ENCODE measurements around the gene ANKRD1. TPM values are rescaled to one million over a fixed set of nuclear protein-coding genes. Genes with fewer than 3 reads are reported as not detected.

Gene ANKRD1
- total and polyA plus RNA-seq, 2 donors (not counting 1 experiment from before 2014, with no cell fraction given): not detected

DNA sequence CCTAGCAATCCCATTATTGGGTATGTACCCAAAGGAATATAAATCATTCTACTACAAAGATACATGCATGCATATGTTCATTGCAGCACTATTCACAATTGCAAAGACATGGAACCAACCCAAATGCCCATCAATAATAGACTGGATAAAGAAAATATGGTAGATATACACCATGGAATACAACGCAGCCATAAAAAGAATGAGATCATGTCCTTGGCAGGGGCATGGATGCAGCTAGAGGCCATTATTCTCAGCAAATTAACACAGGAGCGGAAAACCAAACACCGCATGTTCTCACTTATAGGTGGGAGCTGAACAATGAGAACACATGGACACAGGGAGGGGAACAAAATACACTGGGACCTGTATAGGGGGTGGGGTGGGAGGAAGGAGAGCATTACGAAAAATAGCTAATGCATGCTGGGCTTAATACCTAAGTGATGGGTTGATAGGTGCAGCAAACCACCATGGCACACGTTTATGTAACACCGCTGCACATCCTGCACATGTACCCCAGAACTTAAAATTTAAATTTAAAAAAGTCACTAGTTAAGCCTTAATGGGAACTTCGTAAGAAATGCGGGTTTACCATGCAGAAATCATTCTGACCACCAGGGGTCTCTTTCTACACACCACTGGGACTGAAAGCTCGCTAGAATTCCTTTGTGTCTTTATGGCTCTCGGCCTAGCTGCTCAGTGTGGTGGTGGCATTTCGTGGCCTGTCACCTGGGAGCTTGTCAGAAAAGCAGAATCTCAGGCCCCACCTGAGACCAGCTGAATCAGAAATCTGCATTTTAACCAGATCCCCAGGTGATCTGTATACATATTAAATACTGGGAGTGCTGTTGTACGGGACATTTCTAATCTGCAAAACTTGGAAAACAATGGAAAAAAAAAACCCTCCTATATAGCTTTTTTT, 9.5 kb downstream of the ANKRD1 start:
- ChIA-PET CTCF (interaction anchor here (0.6 to 6.2 kb wide), 41 partner anchors 8 to 1002 kb away, joined by 3 to 100 read pairs (median 4); partner anchors contain the start of gene ANKRD1), POLR2A (interaction anchor here (0.7 kb wide), 1 partner anchor 1002 kb away, joined by 3 read pairs; no protein-coding TSS in a partner anchor)
- H3K9ac ChIP-seq (ENCODE audit: low read length): no peak overlapping the region
- H3K27ac ChIP-seq (ENCODE audit: low read length in 2 of 2): no peak overlapping the region
- intact Hi-C loops (cut with micrococcal nuclease): loop anchor here (1.0 to 10.0 kb wide), 6 partner anchors 96 to 1001 kb away; partner anchors contain the start of gene PPP1R3C
- no peaks in the 10 kb centered on the region for H3K36me3 ChIP-seq (replicated peaks in 1 of 2; ENCODE audit: control extremely low read depth in 1 of 2, control insufficient read depth in 1 of 2, extremely low read depth in 1 of 2, insufficient read depth in 2 of 2, low read length in 1 of 2)
- no peak overlapping the region for H3K4me3 Mint-ChIP-seq
- ATAC-seq (ENCODE audit: low read depth) (peak; percentile 82), DNase-seq (peak; percentile 77)
- no peaks in the 10 kb centered on the region for H3K9me3 ChIP-seq (ENCODE audit: control extremely low read depth in 1 of 3, control insufficient read depth in 2 of 3, insufficient read depth in 1 of 3, low read length in 2 of 3)
- no peaks in the 10 kb centered on the region for H3K9me3 Mint-ChIP-seq (ENCODE audit: insufficient read depth)
- H3K4me1 ChIP-seq (ENCODE audit: control insufficient read depth in 2 of 2, insufficient read depth in 2 of 2, low read length in 2 of 2): no peaks in the 10 kb centered on the region
- no peaks in the 10 kb centered on the region for H3K79me2 ChIP-seq (ENCODE audit: control insufficient read depth, insufficient read depth, low read length)
- H3K4me3 ChIP-seq (ENCODE audit: control extremely low read depth in 1 of 5, extremely low read depth in 1 of 5, insufficient read depth in 1 of 5, low read depth in 2 of 5, low read length in 4 of 5): no peak overlapping the region
- WGBS (ENCODE audit: insufficient coverage): 39% methylated on average over 7 of the region's 12 CpGs
- no peak overlapping the region for H3K27ac Mint-ChIP-seq
- peak overlapping the region; percentile 61 for H2AFZ ChIP-seq (ENCODE audit: insufficient read depth, low read depth, low read length, poor library complexity, severe bottlenecking)
- no peaks in the 10 kb centered on the region for H4K20me1 ChIP-seq (ENCODE audit: control insufficient read depth, insufficient read depth, low read length, poor library complexity, severe bottlenecking)
- H3K4me1 Mint-ChIP-seq: peaks cover 2% of the 10 kb centered on the region
- H3K4me2 ChIP-seq (replicated peaks; ENCODE audit: low read depth, low read length, poor library complexity, severe bottlenecking): no peak overlapping the region
- H3K27me3 ChIP-seq (replicated peaks in 1 of 4; ENCODE audit: control extremely low read depth in 1 of 4, control insufficient read depth in 3 of 4, insufficient read depth in 4 of 4, low read length in 3 of 4): no peaks in the 10 kb centered on the region
- no peaks in the 10 kb centered on the region for H3K27me3 Mint-ChIP-seq
- TF ChIP-seq, protein P1, sequence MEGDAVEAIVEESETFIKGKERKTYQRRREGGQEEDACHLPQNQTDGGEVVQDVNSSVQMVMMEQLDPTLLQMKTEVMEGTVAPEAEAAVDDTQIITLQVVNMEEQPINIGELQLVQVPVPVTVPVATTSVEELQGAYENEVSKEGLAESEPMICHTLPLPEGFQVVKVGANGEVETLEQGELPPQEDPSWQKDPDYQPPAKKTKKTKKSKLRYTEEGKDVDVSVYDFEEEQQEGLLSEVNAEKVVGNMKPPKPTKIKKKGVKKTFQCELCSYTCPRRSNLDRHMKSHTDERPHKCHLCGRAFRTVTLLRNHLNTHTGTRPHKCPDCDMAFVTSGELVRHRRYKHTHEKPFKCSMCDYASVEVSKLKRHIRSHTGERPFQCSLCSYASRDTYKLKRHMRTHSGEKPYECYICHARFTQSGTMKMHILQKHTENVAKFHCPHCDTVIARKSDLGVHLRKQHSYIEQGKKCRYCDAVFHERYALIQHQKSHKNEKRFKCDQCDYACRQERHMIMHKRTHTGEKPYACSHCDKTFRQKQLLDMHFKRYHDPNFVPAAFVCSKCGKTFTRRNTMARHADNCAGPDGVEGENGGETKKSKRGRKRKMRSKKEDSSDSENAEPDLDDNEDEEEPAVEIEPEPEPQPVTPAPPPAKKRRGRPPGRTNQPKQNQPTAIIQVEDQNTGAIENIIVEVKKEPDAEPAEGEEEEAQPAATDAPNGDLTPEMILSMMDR (IDR thresholded peaks at IDR 0.05): peak; percentile 91
- TF ChIP-seq EZH2 (IDR thresholded peaks at IDR 0.05; ENCODE audit: borderline replicate concordance, insufficient read depth, low read depth, low read length, poor library complexity, severe bottlenecking): no peak

DNA sequence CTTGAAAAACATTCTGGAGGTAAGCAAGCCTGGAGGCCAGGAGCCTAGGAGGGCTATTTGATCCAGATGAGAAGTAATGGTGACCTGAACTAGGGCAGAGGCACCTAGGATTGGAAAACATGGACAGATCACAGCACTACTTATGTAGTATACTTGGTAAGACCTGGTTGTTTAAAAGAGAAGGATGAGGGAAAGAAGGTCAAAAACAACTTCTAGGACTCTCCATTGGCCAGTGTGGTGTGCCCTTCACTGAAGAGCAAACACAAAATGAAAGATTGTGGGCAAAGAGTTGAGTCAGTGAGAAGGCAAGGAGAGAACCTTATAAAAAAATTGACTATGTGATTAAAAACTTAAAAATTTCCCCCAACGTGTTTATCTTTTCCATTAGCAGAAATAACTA, 14.3 kb downstream of the ANKRD1 start:
- POLR2A ChIA-PET: no interaction called here
- intact Hi-C loops (cut with micrococcal nuclease): no loop called here
- H3K27me3 ChIP-seq (replicated peaks in 1 of 4; ENCODE audit: control extremely low read depth in 1 of 4, control insufficient read depth in 3 of 4, insufficient read depth in 4 of 4, low read length in 3 of 4): no peaks in the 10 kb centered on the region
- no peaks in the 10 kb centered on the region for H3K9me3 ChIP-seq (ENCODE audit: control extremely low read depth in 1 of 3, control insufficient read depth in 2 of 3, insufficient read depth in 1 of 3, low read length in 2 of 3)
- no peak overlapping the region for H3K4me3 ChIP-seq (ENCODE audit: control extremely low read depth in 1 of 5, extremely low read depth in 1 of 5, insufficient read depth in 1 of 5, low read depth in 2 of 5, low read length in 4 of 5)
- H2AFZ ChIP-seq (ENCODE audit: insufficient read depth, low read depth, low read length, poor library complexity, severe bottlenecking): no peak overlapping the region
- no peaks in the 10 kb centered on the region for H4K20me1 ChIP-seq (ENCODE audit: control insufficient read depth, insufficient read depth, low read length, poor library complexity, severe bottlenecking)
- no peaks in the 10 kb centered on the region for H3K27me3 Mint-ChIP-seq
- H3K27ac Mint-ChIP-seq: no peak overlapping the region
- no peak for ATAC-seq (ENCODE audit: low read depth)
- H3K4me2 ChIP-seq (replicated peaks; ENCODE audit: low read depth, low read length, poor library complexity, severe bottlenecking): no peak overlapping the region
- H3K4me1 ChIP-seq (ENCODE audit: control insufficient read depth in 2 of 2, insufficient read depth in 2 of 2, low read length in 2 of 2): no peaks in the 10 kb centered on the region
- no CpG with 5 or more reads among the region's 1 CpG for WGBS (ENCODE audit: insufficient coverage)
- no peaks in the 10 kb centered on the region for H3K9me3 Mint-ChIP-seq (ENCODE audit: insufficient read depth)
- no peak overlapping the region for H3K27ac ChIP-seq (ENCODE audit: low read length in 2 of 2)
- no peak overlapping the region for H3K9ac ChIP-seq (ENCODE audit: low read length)
- TF ChIP-seq EZH2 (IDR thresholded peaks at IDR 0.05; ENCODE audit: borderline replicate concordance, insufficient read depth, low read depth, low read length, poor library complexity, severe bottlenecking): no peak
- TF ChIP-seq, protein P1 (IDR thresholded peaks at IDR 0.05): no peak
- peaks cover under 1% of the 10 kb centered on the region for H3K4me1 Mint-ChIP-seq
- no peak overlapping the region for H3K4me3 Mint-ChIP-seq
- no peak for DNase-seq
- peaks cover 0 to 4% of the 10 kb centered on the region in 2 experiments for H3K36me3 ChIP-seq (replicated peaks in 1 of 2; ENCODE audit: control extremely low read depth in 1 of 2, control insufficient read depth in 1 of 2, extremely low read depth in 1 of 2, insufficient read depth in 2 of 2, low read length in 1 of 2)
- H3K79me2 ChIP-seq (ENCODE audit: control insufficient read depth, insufficient read depth, low read length): no peaks in the 10 kb centered on the region
- CTCF ChIA-PET: no interaction called here

Data from B cell (primary cell).